PC-9 (cell line): ENCODE measurements around the gene PTPN20.

Source experiments
- EZH2 ChIP-seq: fragments of 200-600 bp; sonication (generic); IDR thresholded peaks from 2 replicates; pipeline ENCODE4 v1.8.0; 2017; ENCODE audit warnings: antibody characterized with exemption, low read depth
- TF ChIP-seq, protein P1 (sequence below): fragments of 200-600 bp; sonication (generic); conservative IDR thresholded peaks from 2 replicates; pipeline ENCODE4 v1.6.1; 2017; ENCODE audit warnings: mixed run types, antibody characterized with exemption, mild to moderate bottlenecking, moderate library complexity

DNA sequence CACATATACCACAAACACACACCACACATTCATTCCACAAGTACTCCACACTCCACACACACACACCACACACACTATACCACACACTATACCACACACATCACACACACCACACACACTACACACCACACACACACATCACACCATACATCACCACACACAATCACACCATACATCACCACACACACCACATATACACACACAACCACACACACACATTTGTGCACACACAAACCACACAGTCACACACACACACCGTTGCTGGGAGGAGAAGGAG is 112.8 kb downstream of the PTPN20 start:
- TF ChIP-seq, protein P1, sequence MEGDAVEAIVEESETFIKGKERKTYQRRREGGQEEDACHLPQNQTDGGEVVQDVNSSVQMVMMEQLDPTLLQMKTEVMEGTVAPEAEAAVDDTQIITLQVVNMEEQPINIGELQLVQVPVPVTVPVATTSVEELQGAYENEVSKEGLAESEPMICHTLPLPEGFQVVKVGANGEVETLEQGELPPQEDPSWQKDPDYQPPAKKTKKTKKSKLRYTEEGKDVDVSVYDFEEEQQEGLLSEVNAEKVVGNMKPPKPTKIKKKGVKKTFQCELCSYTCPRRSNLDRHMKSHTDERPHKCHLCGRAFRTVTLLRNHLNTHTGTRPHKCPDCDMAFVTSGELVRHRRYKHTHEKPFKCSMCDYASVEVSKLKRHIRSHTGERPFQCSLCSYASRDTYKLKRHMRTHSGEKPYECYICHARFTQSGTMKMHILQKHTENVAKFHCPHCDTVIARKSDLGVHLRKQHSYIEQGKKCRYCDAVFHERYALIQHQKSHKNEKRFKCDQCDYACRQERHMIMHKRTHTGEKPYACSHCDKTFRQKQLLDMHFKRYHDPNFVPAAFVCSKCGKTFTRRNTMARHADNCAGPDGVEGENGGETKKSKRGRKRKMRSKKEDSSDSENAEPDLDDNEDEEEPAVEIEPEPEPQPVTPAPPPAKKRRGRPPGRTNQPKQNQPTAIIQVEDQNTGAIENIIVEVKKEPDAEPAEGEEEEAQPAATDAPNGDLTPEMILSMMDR: no peak
- no peak for TF ChIP-seq EZH2
